Umbilical cord (tissue), 2 donors: ENCODE data around the gene SPTB. TPM values are rescaled to one million over a fixed set of nuclear protein-coding genes. Genes with fewer than 3 reads are reported as not detected.

Experiments used
- DNase-seq: peaks from one replicate; pipeline ENCODE4 v3.0.0-alpha.2; 2015; ENCODE audit warnings: low spot score
- total RNA-seq: library from RNA; depleted of rRNA; stranded (reverse); fragments of >200 nt; gene quantifications from one replicate; pipeline ENCODE4 v1.2.3, GENCODE V29; 2014; ENCODE audit warnings: low replicate concordance; ENCODE audit not compliant: insufficient read depth

Gene SPTB
- total RNA-seq, 1 donor from 2014 or later, result 25.0 TPM

DNA sequence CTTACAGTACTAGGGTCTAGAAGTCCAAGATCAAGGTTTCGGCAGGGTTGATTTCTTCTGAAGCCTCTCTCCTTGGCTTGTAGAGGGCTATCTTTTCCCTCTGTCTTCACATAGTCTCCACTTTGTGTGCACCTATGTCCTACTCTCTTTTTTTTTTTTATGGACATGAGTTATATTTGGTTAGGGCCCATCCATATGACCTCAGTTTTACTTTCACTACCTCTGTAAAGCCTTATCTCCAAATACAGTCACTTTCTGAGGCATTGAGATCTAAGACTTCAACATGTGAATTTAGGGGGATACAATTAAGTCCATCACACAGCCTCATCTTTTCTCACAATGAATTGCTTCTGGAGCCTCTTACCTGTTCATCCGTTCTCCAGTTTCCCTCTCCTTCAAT is 5.9 kb upstream of the SPTB start:
- no peak for DNase-seq

DNA sequence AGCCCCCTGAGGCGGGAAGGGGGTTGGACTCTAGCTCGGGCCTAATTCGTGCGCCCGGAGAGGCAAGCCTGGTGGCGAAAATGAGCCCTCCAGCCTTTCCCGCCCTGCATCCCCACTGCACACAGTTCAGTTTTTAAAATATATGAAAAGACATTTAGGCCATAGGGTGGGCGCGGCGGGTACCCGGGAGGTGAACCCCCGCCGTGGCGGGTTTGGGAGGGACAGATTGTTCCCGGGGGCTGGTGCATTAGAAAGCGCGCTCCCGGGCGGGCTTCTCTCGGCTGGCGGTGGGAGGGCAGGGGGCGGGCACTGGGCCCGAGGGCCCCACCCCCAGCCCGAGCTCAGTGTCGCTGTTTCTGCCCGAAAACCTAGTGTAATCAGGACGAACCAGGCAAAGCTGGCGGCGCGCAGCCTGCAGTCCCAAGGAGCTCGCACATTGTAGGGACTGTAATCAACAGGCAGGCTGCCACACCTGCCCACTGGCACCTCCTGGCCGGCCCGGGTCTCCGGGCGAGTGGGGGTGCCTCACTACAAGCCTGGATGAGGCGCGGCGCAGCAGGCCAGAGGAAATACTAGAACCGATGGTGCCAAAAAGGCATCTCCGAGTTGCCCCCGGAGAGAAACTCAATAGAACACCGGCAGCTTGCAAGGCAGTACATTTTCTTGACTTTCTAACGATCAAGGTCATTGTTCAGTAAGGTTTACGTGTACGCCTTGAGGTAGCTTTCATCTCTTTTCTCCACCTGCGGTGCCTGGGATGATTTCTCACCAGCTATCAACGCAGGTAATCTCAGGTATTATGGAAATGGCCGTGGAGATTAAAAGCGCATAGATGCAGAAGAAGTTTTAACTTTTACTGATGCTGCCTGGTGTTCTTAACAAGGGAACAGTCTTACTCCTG is 764 bp upstream of the SPTB start:
- DNase-seq, result peak; percentile 70

DNA sequence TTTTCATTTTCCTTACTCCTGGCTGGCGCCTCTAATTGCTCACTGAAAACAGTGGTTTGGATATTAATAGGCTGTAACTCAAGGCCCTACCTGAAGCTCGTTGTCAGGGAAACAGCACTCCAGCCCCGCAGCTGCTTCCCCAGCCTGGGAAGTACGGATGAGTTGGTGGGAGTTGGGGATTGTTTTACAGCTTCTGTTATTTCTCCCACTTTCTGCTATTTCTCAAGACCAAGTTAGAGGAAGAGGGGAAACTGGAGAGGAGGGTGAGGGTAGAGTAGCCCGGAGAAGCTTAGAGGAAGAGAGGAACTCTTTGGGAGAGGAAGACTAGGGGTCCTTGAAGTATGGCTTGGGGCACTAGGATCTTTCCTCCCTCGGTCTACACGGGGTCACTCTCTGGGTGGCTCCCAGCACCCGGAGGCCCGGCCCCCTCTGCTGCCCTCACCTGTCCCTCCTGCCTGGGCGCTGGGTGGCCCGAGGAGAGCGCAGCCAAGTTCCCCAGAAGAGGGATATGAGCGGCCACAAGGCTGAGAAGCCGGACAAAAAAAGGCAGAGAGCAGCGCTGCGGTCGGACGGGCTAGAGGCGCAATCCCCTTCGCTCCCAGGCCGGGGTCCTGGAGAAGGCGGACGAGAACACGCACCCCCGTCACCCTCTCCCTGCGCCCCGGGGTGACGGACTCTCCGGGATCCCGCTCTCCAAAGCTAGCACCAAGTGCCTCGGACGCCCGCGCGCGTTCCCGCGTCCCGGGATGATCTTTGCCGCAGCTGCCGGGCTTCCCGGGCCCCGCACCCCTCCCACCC is 671 bp downstream of the SPTB start:
- no peak for DNase-seq

DNA sequence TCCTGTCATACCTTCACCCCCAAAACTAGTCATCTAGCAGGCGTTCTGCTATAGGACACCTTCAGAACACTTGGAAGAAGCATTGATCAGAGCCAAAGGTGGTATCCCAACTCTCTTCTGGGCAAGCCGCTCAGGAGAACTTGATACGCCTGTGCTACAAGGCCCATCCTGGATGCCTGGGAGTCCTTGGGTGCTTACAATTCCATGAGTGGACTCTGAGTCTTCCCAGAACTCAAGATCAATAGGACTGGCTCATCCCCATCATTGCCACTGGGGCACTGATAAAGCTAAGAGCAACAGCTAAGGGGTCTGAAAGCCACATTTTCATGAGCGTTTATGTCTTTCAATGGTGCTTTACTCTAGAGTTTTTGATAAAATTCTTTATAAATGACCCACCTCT is 1.9 kb downstream of the SPTB start:
- DNase-seq, result no peak

DNA sequence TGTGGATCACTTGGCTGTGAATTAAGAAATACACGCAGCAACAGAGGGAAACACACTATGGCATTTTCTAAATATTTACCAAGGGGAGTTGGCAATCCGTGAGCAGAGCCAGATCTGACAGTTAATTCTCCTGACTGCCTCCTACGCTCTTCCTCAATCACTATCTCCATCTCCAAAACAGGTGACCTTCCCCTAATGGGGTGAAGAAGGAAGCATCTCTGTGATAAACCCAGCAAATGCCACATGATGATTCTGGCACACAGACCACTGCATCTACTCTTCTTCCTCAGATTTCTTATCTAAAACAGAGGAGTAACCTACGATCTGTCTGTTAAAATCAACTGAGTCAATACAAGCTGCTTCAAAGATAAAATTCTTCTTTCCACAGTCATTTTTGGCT is 4.4 kb downstream of the SPTB start:
- no peak for DNase-seq

DNA sequence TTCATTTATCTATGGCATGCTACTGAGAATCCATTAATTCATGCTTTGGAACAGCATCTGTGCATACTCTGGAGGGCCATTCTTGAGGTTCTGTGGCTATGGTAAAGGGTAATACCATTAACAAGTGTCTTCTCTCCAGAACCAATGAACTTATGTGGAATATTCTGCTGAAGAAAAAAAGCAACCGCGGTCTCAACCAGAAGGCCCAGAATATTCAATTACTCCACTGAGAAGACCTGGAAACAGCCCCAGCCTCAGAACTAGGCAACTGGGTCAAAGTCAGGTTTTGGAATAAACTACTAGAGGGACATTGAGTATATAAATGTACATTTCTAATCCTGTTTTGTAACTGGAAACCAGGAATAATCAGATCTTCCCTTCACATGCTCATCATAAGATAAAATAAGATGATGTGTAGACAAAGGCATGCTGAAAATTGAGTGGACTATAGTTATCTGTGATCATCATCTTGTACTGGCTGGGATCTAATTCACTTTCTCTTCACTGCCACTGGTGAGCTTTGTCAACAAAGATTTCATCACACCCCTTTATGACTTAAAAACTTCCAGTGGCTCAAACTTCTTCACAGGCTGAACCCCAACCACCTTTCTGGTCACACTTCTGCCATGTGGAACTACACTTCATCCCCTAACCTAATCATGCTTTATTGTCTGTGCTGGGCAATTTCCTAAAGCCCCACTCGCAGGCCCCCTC is 6.0 kb downstream of the SPTB start:
- no peak for DNase-seq

DNA sequence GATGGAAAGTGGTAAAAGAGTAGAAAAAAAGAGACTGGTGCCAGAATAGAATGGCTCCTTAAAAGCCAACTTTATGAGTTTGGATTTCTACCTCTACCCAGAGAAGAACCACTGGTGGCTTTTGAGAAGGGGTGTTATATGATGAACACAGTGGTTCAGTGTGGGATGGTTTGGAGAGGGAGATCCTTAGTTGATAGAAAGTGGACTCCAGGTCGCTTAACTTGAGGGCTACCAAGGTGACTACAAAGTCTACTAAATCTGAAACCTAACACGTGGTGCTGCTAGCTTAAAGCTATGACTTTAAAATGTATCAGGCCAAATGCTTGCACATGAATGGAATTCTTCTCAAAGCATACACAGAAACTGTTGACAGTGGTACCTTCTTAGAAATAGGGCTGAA is 8.4 kb downstream of the SPTB start:
- no peak for DNase-seq

DNA sequence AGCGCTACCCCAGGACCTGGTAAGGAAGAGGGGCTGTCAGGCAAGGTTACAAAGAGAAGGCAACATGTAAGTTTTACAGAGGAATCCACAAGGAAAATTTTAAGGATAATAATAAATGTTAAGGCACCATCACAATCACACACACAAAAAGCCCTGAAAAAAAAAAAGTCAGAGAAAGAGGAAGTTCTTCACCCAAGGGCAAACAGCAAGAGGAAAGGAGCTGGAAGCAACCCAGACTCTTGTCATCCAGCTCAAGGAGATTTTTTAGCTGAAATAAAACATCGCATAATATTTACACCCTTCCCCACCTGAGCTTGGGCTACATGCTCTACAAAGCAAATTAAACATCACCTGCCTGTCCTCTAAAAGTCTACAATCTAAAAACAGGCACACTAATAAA is 9.5 kb downstream of the SPTB start:
- no peak for DNase-seq

DNA sequence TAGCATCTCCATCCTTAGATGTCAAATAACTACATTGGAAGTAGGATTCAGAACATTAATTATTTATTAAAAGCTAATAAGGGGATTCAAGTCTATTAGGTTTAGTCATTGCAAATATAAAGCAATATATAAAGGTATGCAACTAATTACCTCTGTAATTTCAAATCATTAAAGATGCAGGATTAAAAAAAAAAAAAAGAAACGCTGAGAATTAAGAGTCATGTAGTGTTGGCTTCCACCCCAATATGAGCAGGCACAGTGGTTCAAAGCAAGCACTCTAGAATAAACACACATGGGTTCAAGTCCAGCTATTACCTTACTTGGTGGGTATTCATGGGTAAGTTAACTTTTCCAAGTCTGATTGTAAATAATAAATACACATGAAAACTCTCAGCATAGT is 10.9 kb downstream of the SPTB start:
- no peak for DNase-seq

DNA sequence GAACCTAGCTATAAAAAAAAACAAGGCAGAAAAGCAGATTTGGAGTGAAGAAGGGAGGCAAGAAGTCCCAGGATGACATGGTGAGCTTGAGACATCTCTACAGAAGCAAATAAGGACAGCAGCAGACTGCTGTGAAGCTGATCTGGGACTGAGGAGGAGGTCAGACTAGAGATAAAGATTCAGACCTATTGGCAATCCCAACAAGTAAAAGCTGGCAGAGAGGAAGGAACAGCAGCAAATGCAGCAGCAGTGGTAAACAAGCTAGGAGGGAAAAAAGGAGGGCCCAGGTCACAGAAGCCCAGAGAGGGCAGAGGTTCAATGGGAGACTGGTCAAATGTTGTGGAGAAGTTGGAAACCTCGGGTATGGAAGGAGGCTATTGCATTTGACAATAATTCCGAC is 11.3 kb downstream of the SPTB start:
- DNase-seq, result no peak

DNA sequence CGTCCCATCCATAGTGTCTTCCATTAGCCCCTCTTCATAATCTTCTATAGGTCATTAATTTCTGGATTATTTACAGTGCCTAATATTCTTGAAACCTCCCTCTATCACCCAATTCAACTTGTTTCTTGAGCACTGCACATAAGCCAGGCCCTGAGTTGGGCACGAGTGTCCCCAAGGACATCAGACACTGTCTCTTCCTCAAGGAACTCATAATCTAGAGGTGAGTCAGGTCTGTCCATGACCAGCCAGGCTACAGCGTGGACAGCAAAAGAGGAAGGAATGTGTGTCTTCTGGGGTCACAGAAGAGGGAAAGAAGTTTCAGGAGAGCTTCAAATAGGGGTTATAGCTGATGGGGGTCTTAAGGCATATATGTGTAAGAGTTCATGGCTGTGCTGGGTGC is 12.5 kb downstream of the SPTB start:
- no peak for DNase-seq

DNA sequence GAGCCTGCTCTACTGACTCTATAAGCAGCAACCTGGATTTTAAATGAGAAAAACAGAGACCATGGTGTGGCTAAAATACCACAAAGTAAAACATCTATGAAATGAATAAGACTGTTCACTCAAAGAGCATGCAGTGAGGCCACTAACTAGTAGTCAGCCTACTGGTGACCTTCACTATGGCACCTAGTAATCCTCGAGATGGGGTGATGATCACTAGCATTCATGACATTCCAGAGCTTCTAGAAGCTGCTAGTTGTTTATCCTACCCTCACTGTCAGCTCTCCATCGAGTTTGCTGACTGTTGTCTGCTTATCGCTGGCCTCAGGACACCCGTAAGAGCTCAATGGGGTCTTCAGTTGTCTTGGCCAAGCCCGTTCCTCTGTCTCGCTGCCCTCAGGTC is 13.7 kb downstream of the SPTB start:
- DNase-seq, result no peak

DNA sequence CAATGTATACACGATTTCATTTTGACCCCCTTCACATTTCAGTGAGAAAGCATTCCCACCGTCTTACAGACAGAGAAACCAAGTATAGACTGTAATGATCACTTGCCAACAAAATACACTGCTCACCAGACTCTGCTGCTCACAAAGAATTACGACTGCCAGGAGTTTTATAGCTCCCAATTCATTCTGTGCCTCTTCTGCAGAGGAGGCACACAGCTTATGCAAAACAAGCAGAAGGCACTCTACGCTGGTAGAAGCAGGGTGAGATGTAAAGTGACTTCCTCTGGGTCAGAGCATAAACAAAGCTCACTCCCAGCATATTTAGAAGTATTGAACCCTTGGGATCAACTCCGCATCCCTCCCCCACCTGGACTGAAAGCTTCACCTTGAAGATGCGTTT is 14.6 kb downstream of the SPTB start:
- no peak for DNase-seq

DNA sequence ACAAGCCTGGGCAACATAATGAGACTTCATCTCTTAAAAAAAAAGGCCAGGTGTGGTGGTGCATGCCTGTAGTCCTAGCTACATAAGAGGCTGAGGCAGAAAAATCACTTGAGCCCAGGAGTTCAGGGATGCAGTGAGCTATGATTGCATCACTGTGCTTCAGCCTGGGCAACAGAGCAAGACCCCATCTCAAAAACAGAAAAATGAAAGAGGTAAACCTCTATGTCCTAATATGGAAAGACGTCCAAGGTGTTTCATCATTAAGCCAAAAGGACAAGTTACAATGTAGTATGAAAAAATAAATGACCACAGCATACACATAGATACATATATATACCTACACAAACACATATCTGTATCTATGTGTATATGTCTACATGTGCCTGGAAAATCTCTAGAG is 15.4 kb downstream of the SPTB start:
- DNase-seq, result no peak

DNA sequence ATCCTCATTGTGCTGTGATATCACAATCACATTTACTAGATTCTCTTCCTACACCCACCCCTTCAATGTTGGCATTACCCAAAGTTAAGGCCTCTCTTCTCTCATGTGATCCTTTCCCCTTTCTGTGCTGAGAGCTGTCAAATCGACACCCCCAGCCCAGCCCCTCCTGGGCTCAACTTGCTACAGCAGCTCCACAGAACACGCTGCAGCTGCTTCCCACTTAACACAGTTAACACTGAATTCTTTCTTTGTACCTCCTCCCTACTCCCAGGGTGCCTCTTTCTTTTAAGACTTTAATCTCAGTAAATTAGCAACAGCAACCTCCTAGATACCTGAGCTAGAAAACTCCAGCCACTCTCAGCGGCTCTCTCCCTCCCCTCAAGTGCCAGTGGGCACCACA is 17.8 kb downstream of the SPTB start:
- DNase-seq, result no peak

DNA sequence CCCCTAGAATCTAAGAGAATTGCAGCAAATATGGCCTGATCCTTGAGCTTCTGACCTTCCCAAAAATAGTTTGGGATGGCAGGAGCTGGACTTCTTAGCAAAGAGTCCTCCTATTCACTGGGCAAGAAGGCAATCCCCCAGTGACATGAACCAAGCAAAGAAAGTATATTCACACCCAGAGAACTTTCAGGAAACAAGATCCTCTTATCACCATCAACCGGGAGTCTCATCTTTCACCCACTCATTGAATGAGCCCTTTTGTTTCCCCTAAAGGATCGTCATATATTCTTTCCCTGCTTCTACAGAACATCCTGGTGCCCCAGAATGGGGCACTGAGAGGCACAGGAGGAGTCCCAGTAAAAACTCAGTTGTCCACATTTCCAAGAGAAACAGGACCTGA is 19.7 kb downstream of the SPTB start:
- no peak for DNase-seq

DNA sequence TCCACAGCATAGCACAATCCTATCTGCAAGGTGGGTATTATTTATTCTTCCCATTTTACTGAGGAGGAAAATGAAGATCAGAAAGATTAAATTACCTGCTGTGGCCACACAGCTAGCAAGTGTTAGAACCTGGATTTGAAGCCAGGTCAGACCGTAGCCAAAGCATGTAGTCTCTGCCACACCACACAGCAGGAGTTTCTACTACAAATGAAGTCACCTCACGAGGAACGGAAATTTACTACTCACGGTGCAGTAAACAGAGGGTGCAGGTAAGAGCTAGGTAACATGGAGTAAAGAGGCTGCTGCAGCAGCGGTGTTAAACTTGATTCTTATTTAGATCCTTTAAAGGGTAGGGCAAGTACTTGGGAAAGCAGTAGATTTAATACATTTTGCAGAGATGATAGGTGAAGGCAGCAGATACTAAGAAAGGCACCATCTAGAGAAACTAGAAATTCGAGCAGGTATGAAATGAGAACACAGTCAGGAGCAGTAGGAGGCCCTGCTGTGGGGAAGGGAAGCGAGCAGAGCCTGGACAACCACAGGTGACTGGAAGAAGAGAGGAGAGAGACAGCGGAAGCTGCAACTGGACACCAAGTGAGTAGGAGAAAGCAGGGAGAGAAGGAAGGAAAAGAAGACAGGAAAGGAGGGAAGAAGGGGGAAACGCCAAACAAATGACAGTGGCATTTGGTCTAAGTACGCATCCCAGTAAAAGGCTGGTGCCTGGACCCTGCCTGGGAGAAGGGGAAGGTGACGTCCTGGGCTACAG is 21.5 kb downstream of the SPTB start:
- DNase-seq, result no peak

DNA sequence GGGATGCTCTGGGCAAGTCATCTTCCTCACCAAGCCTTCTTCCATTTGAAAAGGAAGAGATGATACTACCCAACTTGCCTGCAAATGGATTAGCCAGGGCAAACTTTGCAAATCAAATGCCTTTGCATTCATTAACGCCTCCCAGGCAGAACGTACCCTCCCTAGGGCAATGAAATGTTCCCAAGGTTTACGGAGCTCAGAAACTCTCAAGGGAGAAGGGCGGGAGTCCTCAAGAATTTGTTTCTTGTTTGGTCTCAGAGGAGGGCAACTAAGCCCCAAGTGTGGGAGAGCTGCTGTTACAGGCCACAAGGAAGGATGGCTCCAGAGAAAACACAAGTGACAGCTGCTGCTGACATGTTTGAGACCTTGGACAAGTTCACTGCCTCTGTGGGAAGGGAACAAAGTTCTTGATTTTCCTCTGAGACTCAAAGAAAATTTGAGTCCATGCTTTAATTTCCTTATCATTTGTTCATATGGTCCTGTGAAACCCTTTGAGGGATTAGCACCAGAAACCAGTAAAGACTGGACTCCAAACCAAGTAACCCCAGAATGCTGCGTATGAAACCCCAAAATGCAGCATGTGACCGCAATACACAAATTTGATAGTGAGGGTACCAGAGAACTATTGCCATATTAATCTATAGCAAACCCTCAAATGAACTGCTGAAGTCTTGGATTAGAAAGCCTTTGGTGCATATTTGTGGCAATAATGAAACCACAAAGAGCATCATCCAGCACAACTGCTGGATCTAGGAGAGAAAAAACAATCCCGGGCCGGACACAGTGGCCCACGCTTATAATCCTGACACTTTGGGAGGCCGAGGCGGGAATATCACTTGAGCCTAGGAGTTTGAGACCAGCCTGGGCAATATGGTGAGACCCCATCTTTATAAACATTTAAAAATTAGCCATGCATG is 22.9 kb downstream of the SPTB start:
- DNase-seq, result no peak

DNA sequence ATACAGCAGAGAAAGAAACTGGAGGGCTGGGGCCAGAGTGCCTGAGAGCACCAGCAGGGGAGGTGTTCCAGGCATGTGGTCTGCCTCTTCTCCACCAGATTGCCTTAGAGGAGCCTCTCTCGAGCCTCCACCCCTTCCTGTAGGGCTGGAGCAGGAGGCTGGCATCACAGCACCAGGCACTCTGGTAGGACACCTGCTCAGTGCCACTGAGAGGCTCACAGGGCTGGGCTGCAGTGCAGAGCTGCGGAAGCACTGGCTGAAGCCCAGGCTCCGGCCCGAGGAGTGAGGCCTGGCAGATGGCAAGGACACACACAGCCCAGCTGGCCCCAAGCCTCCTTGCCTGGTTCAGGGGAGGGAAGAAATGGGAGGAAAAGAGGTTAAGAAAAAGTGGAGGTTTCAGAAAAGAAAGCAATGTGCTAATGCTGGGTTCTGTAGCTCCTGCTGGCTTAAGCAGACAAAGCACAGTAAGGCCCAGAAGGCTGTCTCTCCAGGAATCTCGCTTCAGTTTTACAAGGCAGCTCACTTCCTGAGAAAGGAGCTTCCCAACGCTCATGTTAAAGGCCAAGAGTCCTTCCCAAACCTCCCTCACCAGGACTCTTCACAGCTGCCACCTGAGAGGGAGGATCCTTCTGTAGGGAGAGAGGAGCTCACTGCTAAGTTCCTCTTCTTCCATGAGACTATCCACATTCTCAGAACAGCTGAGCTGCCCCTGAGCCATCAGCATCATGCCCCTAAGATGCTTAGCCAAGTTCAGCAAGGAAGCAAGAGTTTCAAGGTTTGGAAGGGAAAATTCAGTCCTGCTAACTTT is 23.8 kb downstream of the SPTB start:
- no peak for DNase-seq
